ENCODE results near the gene TMPRSS6. TPM values are rescaled to one million over a fixed set of nuclear protein-coding genes. Genes with fewer than 3 reads are reported as not detected.

TMPRSS6 gene
- total RNA-seq, 1 experiment from 2014 or later = 0.39 TPM

DNA sequence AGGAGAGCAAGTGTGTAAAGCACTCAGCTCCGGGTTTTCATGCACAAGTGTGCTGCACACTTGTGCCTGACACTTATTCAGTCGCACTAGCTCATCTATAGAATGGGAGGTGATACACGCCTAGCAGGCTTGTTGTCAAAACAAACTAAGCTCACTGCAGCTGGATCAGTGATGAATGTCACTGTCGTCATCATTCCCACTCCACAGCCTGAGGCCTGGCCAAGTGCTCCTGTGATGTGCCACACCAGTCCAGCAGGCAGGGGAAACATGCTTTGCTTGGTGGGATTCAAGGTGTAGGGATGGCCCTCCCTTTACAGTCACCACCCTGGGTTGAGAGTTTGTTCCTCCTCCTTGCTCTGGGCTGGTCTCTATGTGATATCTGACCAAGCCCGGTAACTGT is 83.2 kb downstream of the TMPRSS6 start:
- TF ChIP-seq, protein P1, sequence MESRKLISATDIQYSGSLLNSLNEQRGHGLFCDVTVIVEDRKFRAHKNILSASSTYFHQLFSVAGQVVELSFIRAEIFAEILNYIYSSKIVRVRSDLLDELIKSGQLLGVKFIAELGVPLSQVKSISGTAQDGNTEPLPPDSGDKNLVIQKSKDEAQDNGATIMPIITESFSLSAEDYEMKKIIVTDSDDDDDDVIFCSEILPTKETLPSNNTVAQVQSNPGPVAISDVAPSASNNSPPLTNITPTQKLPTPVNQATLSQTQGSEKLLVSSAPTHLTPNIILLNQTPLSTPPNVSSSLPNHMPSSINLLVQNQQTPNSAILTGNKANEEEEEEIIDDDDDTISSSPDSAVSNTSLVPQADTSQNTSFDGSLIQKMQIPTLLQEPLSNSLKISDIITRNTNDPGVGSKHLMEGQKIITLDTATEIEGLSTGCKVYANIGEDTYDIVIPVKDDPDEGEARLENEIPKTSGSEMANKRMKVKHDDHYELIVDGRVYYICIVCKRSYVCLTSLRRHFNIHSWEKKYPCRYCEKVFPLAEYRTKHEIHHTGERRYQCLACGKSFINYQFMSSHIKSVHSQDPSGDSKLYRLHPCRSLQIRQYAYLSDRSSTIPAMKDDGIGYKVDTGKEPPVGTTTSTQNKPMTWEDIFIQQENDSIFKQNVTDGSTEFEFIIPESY (IDR thresholded peaks at IDR 0.05; ENCODE audit: extremely low read depth, insufficient replicate concordance, low read length) = no peak
- TF ChIP-seq SP1 (IDR thresholded peaks at IDR 0.05; ENCODE audit: low read depth) = no peak
- no peak for TF ChIP-seq EZH2phosphoT487 (IDR thresholded peaks at IDR 0.05; ENCODE audit: borderline replicate concordance)
- TF ChIP-seq MAX (IDR thresholded peaks at IDR 0.05) = no peak
- no peak for TF ChIP-seq EZH2 (IDR thresholded peaks at IDR 0.05)
- no peak for TF ChIP-seq ELF1 (IDR thresholded peaks at IDR 0.05; ENCODE audit: borderline replicate concordance, low read depth)
- Histone ChIP-seq H3K27ac (ENCODE audit: low read depth, low read length) (no peak overlapping the region), H3K79me2 (ENCODE audit: insufficient read depth, low read length) (no peaks in the 10 kb centered on the region), H2AFZ (ENCODE audit: low read depth, low read length, poor library complexity, severe bottlenecking) (no peak overlapping the region), H3K4me1 (ENCODE audit: control insufficient read depth in 1 of 2, insufficient read depth in 2 of 2, low read length in 2 of 2) (peaks cover 3 to 4% of the 10 kb centered on the region in 2 experiments; a peak in 3 of 4 replicates), H4K20me1 (ENCODE audit: insufficient read depth) (no peaks in the 10 kb centered on the region), H3K4me3 (replicated peaks in 1 of 2; ENCODE audit: low read depth in 1 of 2, low read length in 2 of 2) (no peak overlapping the region), H3K9ac (ENCODE audit: low read length) (no peak overlapping the region), H3K4me2 (ENCODE audit: low read length) (no peak overlapping the region), H3K36me3 (ENCODE audit: control insufficient read depth in 1 of 2, insufficient read depth in 2 of 2, low read length in 2 of 2) (peaks cover 8 to 18% of the 10 kb centered on the region in 2 experiments), H3K27me3 (ENCODE audit: insufficient read depth, low read length) (no peaks in the 10 kb centered on the region), H3K9me3 (ENCODE audit: control insufficient read depth in 1 of 2, insufficient read depth in 1 of 2, low read depth in 1 of 2, low read length in 2 of 2) (no peaks in the 10 kb centered on the region), H3K9me2 (ENCODE audit: insufficient read depth) (no peaks in the 10 kb centered on the region)
- no TSS peak for BruUV-seq (replicated peaks)
- ChIA-PET CTCF (no interaction called here), POLR2A (no interaction called here), RAD21 (ENCODE audit: low non-redundant PET in 1 of 2, low total read pairs in 2 of 2, uncharacterized antibody in 2 of 2, unreplicated experiment in 2 of 2) (no interaction called here)
- DNase-seq (ENCODE audit: low read depth, low spot score) (no peak), ATAC-seq (no peak)
- intact Hi-C loops (cut with micrococcal nuclease) = no loop called here

GRCh38 chr22:37025500-37026070 is 83.9 kb downstream of the TMPRSS6 start:
- ChIA-PET POLR2A (no interaction called here), RAD21 (ENCODE audit: low non-redundant PET in 1 of 2, low total read pairs in 2 of 2, uncharacterized antibody in 2 of 2, unreplicated experiment in 2 of 2) (no interaction called here), CTCF (no interaction called here)
- Histone ChIP-seq H3K4me1 (ENCODE audit: control insufficient read depth in 1 of 2, insufficient read depth in 2 of 2, low read length in 2 of 2) (peaks cover 8 to 9% of the 10 kb centered on the region in 2 experiments; a peak in 3 of 4 replicates), H3K27ac (ENCODE audit: low read depth, low read length) (no peak overlapping the region), H3K4me2 (ENCODE audit: low read length) (no peak overlapping the region), H3K9ac (ENCODE audit: low read length) (no peak overlapping the region), H2AFZ (ENCODE audit: low read depth, low read length, poor library complexity, severe bottlenecking) (no peak overlapping the region), H3K9me3 (ENCODE audit: control insufficient read depth in 1 of 2, insufficient read depth in 1 of 2, low read depth in 1 of 2, low read length in 2 of 2) (no peaks in the 10 kb centered on the region), H3K27me3 (ENCODE audit: insufficient read depth, low read length) (no peaks in the 10 kb centered on the region), H3K79me2 (ENCODE audit: insufficient read depth, low read length) (peaks cover 6% of the 10 kb centered on the region; the same call in 1 of the 2 replicates), H3K9me2 (ENCODE audit: insufficient read depth) (no peaks in the 10 kb centered on the region), H3K4me3 (replicated peaks in 1 of 2; ENCODE audit: low read depth in 1 of 2, low read length in 2 of 2) (no peak overlapping the region), H3K36me3 (ENCODE audit: control insufficient read depth in 1 of 2, insufficient read depth in 2 of 2, low read length in 2 of 2) (peaks cover 8 to 18% of the 10 kb centered on the region in 2 experiments), H4K20me1 (ENCODE audit: insufficient read depth) (no peaks in the 10 kb centered on the region)
- TF ChIP-seq EGR1 (IDR thresholded peaks at IDR 0.05; ENCODE audit: low read depth) = no peak
- DNase-seq (ENCODE audit: low read depth, low spot score) = no peak
- no peak for ATAC-seq
- BruUV-seq (replicated peaks) = no TSS peak
- intact Hi-C loops (cut with micrococcal nuclease) = no loop called here

Measured in HCT116 (cell line).